Stimulated activated CD8-positive, alpha-beta memory T cell treated with anti-CD3 and anti-CD28 coated beads, Interleukin-7, amount 100 ng/mL, for 24 hours (primary cell): ENCODE measurements around the gene NFAM1.

Experiments
- DNase-seq: peaks from one replicate; pipeline ENCODE4 v3.0.0-alpha.2; 2020; ENCODE audit warnings: low read depth

NFAM1 gene

GRCh38 chr22:42383851-42384417 lies 48.3 kb downstream of the NFAM1 start:
- DNase-seq = no peak

- DNase-seq = no peak
Observed at GRCh38 chr22:42383287-42383686, 48.9 kb downstream of the NFAM1 start.

- no peak for DNase-seq
Observed at GRCh38 chr22:42380769-42381551, 51.2 kb downstream of the NFAM1 start.

GRCh38 chr22:42379966-42380537 lies 52.2 kb downstream of the NFAM1 start:
- no peak for DNase-seq

GRCh38 chr22:42376711-42377554 lies 55.3 kb downstream of the NFAM1 start:
- no peak for DNase-seq

- no peak for DNase-seq
Observed at GRCh38 chr22:42375982-42376381, 56.2 kb downstream of the NFAM1 start.

GRCh38 chr22:42372976-42373375 lies 59.2 kb downstream of the NFAM1 start:
- no peak for DNase-seq

- no peak for DNase-seq
Observed at GRCh38 chr22:42371501-42371900, 60.7 kb downstream of the NFAM1 start.

- no peak for DNase-seq
Observed at GRCh38 chr22:42371099-42371498, 61.1 kb downstream of the NFAM1 start.

- peak; percentile 53 for DNase-seq
Observed at GRCh38 chr22:42369250-42370041, 62.8 kb downstream of the NFAM1 start.

- no peak for DNase-seq
Observed at GRCh38 chr22:42368379-42369249, 63.6 kb downstream of the NFAM1 start.

- DNase-seq = no peak
Observed at GRCh38 chr22:42367980-42368378, 64.2 kb downstream of the NFAM1 start.

GRCh38 chr22:42366806-42367581 lies 65.2 kb downstream of the NFAM1 start:
- DNase-seq = no peak

- DNase-seq = no peak
Observed at GRCh38 chr22:42365942-42366695, 66.1 kb downstream of the NFAM1 start.

GRCh38 chr22:42365111-42365865 lies 66.9 kb downstream of the NFAM1 start:
- DNase-seq = no peak

- DNase-seq = no peak
Observed at GRCh38 chr22:42364604-42365110, 67.5 kb downstream of the NFAM1 start.

- DNase-seq = no peak
Observed at GRCh38 chr22:42363892-42364291, 68.3 kb downstream of the NFAM1 start.

- DNase-seq = no peak
Observed at GRCh38 chr22:42361523-42361922, 70.7 kb downstream of the NFAM1 start.
